H9 (cell line): Measurements from ENCODE around the gene TAF15. TPM values are rescaled to one million over a fixed set of nuclear protein-coding genes. Genes with fewer than 3 reads are reported as not detected.

Experiments used
- DNase-seq: peaks from one replicate; pipeline ENCODE4 v3.0.0-alpha.2; 2017
- H2AFZ ChIP-seq: one replicate; pipeline ENCODE4 v1.6.1; 2013; ENCODE audit warnings: mild to moderate bottlenecking, low read length, control low read depth, moderate library complexity
- H2AK5ac ChIP-seq: 2 replicates; pipeline ENCODE4 v1.6.1; 2013; ENCODE audit warnings: low read length, control low read depth, mixed read lengths; ENCODE audit not compliant: insufficient read length
- H2BK120ac ChIP-seq: one replicate; pipeline ENCODE4 v1.6.1; 2013; ENCODE audit warnings: low read depth, mild to moderate bottlenecking, low read length, control low read depth, inconsistent platforms; ENCODE audit not compliant: poor library complexity, severe bottlenecking
- H2BK12ac ChIP-seq: 2 replicates; pipeline ENCODE4 v1.6.1; 2013; ENCODE audit warnings: low read length, control low read depth, mixed read lengths, low read depth; ENCODE audit not compliant: insufficient read length
- H2BK15ac ChIP-seq: 2 replicates; pipeline ENCODE4 v1.6.1; 2013; ENCODE audit warnings: low read depth, low read length, control low read depth
- H2BK20ac ChIP-seq: one replicate; pipeline ENCODE4 v1.6.1; 2013; ENCODE audit warnings: low read depth, mild to moderate bottlenecking, low read length, control low read depth, inconsistent platforms; ENCODE audit not compliant: poor library complexity, severe bottlenecking
- H2BK5ac ChIP-seq: 2 replicates; pipeline ENCODE4 v1.6.1; 2013; ENCODE audit warnings: low read length, control low read depth, mixed read lengths; ENCODE audit not compliant: insufficient read length
- H3K14ac ChIP-seq: 2 replicates; pipeline ENCODE4 v1.6.1; 2013; ENCODE audit warnings: low read length, control low read depth; ENCODE audit not compliant: insufficient read depth
- H3K18ac ChIP-seq: 2 replicates; pipeline ENCODE4 v1.6.1; 2013; ENCODE audit warnings: low read depth, mild to moderate bottlenecking, mixed read lengths, low read length, control low read depth; ENCODE audit not compliant: insufficient read length
- H3K23ac ChIP-seq: 2 replicates; pipeline ENCODE4 v1.6.1; 2013; ENCODE audit warnings: low read length, control low read depth, mixed read lengths, low read depth; ENCODE audit not compliant: insufficient read length
- H3K23me2 ChIP-seq: 2 replicates; pipeline ENCODE4 v1.6.1; 2013; ENCODE audit warnings: low read depth, mild to moderate bottlenecking, mixed read lengths, low read length, control low read depth; ENCODE audit not compliant: insufficient read length, poor library complexity, severe bottlenecking
- H3K27ac ChIP-seq: 2 replicates; pipeline ENCODE4 v1.5.1; 2013; ENCODE audit warnings: low read length, control low read depth, mixed read lengths, low read depth; ENCODE audit not compliant: insufficient read length
- H3K27me3 ChIP-seq: 2 replicates; pipeline ENCODE4 v1.6.1; 2013; ENCODE audit warnings: low read length, control low read depth, inconsistent platforms; ENCODE audit not compliant: insufficient read depth
- H3K4ac ChIP-seq: 2 replicates; pipeline ENCODE4 v1.6.1; 2013; ENCODE audit warnings: low read depth, mild to moderate bottlenecking, control low read depth, inconsistent platforms, low read length, moderate library complexity
- H3K4me1 ChIP-seq: 2 replicates; pipeline ENCODE4 v1.6.1; 2013; ENCODE audit warnings: low read length, control low read depth, inconsistent platforms; ENCODE audit not compliant: insufficient read depth
- H3K4me2 ChIP-seq: 2 replicates; pipeline ENCODE4 v1.6.1; 2013; ENCODE audit warnings: low read length, control low read depth, mixed read lengths; ENCODE audit not compliant: insufficient read length, insufficient read depth
- H3K56ac ChIP-seq: 2 replicates; pipeline ENCODE4 v1.6.1; 2013; ENCODE audit warnings: low read depth, mild to moderate bottlenecking, mixed read lengths, low read length, control low read depth; ENCODE audit not compliant: insufficient read length
- H3K79me1 ChIP-seq: 2 replicates; pipeline ENCODE4 v1.6.1; 2013; ENCODE audit warnings: low read depth, mild to moderate bottlenecking, moderate library complexity, low read length, control low read depth, inconsistent platforms; ENCODE audit not compliant: insufficient read depth, poor library complexity, severe bottlenecking
- H3K79me2 ChIP-seq: 2 replicates; pipeline ENCODE4 v1.6.1; 2013; ENCODE audit warnings: low read length, control low read depth, inconsistent platforms; ENCODE audit not compliant: insufficient read depth
- H3K9ac ChIP-seq: 2 replicates; pipeline ENCODE4 v1.6.1; 2013; ENCODE audit warnings: low read length, control low read depth, mixed read lengths; ENCODE audit not compliant: insufficient read length; ENCODE audit errors: extremely low read depth
- H3K9me3 ChIP-seq: one replicate; pipeline ENCODE4 v1.6.1; 2013; ENCODE audit warnings: low read depth, low read length, inconsistent platforms; ENCODE audit not compliant: control insufficient read depth
- H3T11ph ChIP-seq: one replicate; pipeline ENCODE4 v1.6.1; 2013; ENCODE audit warnings: mild to moderate bottlenecking, low read length, control low read depth, inconsistent platforms
- H4K20me1 ChIP-seq: one replicate; pipeline ENCODE4 v1.6.1; 2013; ENCODE audit not compliant: control insufficient read depth, insufficient read length, insufficient read depth
- H4K5ac ChIP-seq: 2 replicates; pipeline ENCODE4 v1.6.1; 2013; ENCODE audit warnings: low read depth, mild to moderate bottlenecking, mixed read lengths, low read length, control low read depth; ENCODE audit not compliant: insufficient read length
- H4K8ac ChIP-seq: replicated peaks from 2 replicates; pipeline ENCODE4 v1.6.1; 2013; ENCODE audit warnings: low read length, control low read depth, mixed read lengths, low read depth; ENCODE audit not compliant: insufficient read length
- H4K91ac ChIP-seq: 2 replicates; pipeline ENCODE4 v1.6.1; 2013; ENCODE audit warnings: low read depth, mild to moderate bottlenecking, moderate library complexity, mixed read lengths, low read length, control low read depth; ENCODE audit not compliant: insufficient read length
- H3K27ac Mint-ChIP-seq, 3 experiments: 2 replicates in 2 of 3; 3 replicates in 1 of 3; pipeline ENCODE4 v1.8.0; 2020 to 2021; ENCODE audit warnings: mixed read lengths in 3 of 3, mild to moderate bottlenecking in 1 of 3, moderate library complexity in 1 of 3
- H3K27me3 Mint-ChIP-seq: 2 replicates; pipeline ENCODE4 v1.8.0; 2021; ENCODE audit warnings: low read depth, mild to moderate bottlenecking, moderate library complexity, mixed read lengths
- H3K36me3 Mint-ChIP-seq, 3 experiments: 2 replicates in 2 of 3; 3 replicates in 1 of 3; pipeline ENCODE4 v1.8.0; 2020 to 2021; ENCODE audit warnings: low read depth in 3 of 3, mixed read lengths in 3 of 3; ENCODE audit not compliant: insufficient read depth in 1 of 3
- H3K4me1 Mint-ChIP-seq, 2 experiments: 2 replicates each; pipeline ENCODE4 v1.8.0; 2020; ENCODE audit warnings: mixed read lengths in 2 of 2
- H3K4me3 Mint-ChIP-seq, 2 experiments: 2 replicates in 1 of 2; 3 replicates in 1 of 2; pipeline ENCODE4 v1.8.0; 2020 to 2021; ENCODE audit warnings: mild to moderate bottlenecking in 2 of 2, mixed read lengths in 2 of 2, moderate library complexity in 1 of 2
- H3K9me3 Mint-ChIP-seq, 2 experiments: 2 replicates in 1 of 2; 3 replicates in 1 of 2; pipeline ENCODE4 v1.8.0; 2020; ENCODE audit warnings: mild to moderate bottlenecking in 2 of 2, mixed read lengths in 2 of 2, moderate library complexity in 1 of 2
- WGBS: extraction: QIAGEN DNeasy Blood & Tissue Kit; methylation state at CpG from one replicate; pipeline ENCODE4 v1.1.7; 2013; ENCODE audit warnings: missing lambda C conversion rate, low lambda C conversion rate, mixed read lengths; ENCODE audit not compliant: insufficient read length; ENCODE audit errors: extremely low coverage; 5-methylcytosine and 5-hydroxymethylcytosine counted together
- total RNA-seq: library from RNA; stranded (reverse); gene quantifications from 2 replicates; pipeline ENCODE4 v1.2.1, GENCODE V29; 2021
- TF ChIP-seq, protein P1 (sequence below): fragments of 200-600 bp; sonication (generic); conservative IDR thresholded peaks from 3 replicates; pipeline ENCODE4 v1.8.0; 2021; ENCODE audit warnings: antibody characterized with exemption, mild to moderate bottlenecking

TAF15 gene
- total RNA-seq, 1 experiment from 2014 or later, result 304 TPM

DNA sequence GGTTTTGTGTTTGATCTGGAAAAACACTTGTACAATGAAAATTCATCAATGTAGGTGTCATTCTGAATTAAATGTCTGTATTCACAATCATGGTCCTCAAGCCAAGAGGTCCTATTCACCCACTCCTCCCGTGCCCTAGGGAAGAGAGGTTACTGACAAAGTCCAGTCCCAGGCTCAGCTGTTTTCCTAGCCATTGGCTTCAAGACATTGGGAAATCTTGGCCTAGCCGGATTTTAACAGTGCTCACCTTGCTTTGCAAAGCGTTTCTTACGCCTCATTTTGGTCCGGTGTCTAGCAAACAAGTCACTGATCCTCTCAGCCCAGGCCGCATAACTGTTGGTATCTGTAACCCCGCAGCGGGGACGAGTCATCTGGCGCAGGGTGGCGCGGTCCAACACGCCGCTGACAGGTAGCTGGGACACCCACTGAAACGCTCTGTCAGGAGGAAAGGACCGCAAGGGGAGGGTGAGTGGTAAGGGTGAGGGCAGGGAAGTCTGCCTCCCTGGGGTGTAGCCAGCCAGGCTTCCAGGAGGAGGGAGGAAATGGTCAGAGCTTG, 30.6 kb upstream of the TAF15 start:
- TF ChIP-seq, protein P1, sequence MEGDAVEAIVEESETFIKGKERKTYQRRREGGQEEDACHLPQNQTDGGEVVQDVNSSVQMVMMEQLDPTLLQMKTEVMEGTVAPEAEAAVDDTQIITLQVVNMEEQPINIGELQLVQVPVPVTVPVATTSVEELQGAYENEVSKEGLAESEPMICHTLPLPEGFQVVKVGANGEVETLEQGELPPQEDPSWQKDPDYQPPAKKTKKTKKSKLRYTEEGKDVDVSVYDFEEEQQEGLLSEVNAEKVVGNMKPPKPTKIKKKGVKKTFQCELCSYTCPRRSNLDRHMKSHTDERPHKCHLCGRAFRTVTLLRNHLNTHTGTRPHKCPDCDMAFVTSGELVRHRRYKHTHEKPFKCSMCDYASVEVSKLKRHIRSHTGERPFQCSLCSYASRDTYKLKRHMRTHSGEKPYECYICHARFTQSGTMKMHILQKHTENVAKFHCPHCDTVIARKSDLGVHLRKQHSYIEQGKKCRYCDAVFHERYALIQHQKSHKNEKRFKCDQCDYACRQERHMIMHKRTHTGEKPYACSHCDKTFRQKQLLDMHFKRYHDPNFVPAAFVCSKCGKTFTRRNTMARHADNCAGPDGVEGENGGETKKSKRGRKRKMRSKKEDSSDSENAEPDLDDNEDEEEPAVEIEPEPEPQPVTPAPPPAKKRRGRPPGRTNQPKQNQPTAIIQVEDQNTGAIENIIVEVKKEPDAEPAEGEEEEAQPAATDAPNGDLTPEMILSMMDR, result no peak
- Histone ChIP-seq H3K9ac (no peak overlapping the region), H3K4me2 (no peak overlapping the region), H2AK5ac (no peak overlapping the region), H3K27me3 (no peaks in the 10 kb centered on the region), H2BK12ac (no peak overlapping the region), H3T11ph (no peak overlapping the region), H2BK5ac (no peak overlapping the region), H3K9me3 (no peaks in the 10 kb centered on the region), H3K23ac (no peak overlapping the region), H3K4me1 (peaks cover 2% of the 10 kb centered on the region; the same call in 1 of the 2 replicates), H3K18ac (no peak overlapping the region), H2BK20ac (no peak overlapping the region), H3K79me2 (no peaks in the 10 kb centered on the region), H3K27ac (no peak overlapping the region), H2BK120ac (no peak overlapping the region), H2AFZ (no peak overlapping the region), H3K56ac (no peak overlapping the region), H3K4ac (no peak overlapping the region), H4K8ac (no peak overlapping the region), H2BK15ac (no peak overlapping the region), H4K20me1 (no peaks in the 10 kb centered on the region), H4K5ac (no peak overlapping the region), H3K23me2 (no peaks in the 10 kb centered on the region), H3K14ac (peak overlapping the region; percentile 22; the same call in 1 of the 2 replicates), H3K79me1 (no peaks in the 10 kb centered on the region), H4K91ac (no peak overlapping the region)
- Mint-ChIP-seq H3K4me3 (no peak overlapping the region), H3K27ac (no peak overlapping the region), H3K27me3 (peaks cover 21% of the 10 kb centered on the region), H3K9me3 (no peaks in the 10 kb centered on the region), H3K4me1 (peaks cover 16% of the 10 kb centered on the region in 2 experiments), H3K36me3 (no peaks in the 10 kb centered on the region)
- no peak for DNase-seq
- WGBS, result no CpG with 5 or more reads among the region's 16 CpGs
